Measurements from ENCODE around the gene ACOT9. TPM values are rescaled to one million over a fixed set of nuclear protein-coding genes. Genes with fewer than 3 reads are reported as not detected.

Gene ACOT9
- total RNA-seq, 1 experiment from 2014 or later, result 75.6 TPM

DNA sequence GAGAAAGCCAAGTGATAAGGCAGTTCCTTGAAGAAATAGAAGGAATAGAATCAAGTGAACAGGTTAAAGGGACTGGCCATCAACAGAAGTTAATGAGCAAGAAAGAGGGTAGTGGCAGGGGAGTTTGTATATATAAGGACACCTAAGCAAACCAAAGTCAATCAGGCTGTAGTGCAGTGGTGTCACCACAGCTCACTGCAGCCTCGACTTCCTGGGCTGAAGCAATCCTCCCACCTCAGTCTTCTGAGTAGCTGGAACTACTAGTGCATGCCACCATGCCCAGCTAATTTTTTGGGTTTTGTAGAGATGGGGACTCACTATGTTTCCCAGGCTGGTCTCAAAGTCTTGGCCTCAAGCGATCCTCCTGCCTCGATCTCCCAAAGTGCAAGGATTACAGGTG, 15.9 kb downstream of the ACOT9 start:
- BruUV-seq (replicated peaks), result no TSS peak
- intact Hi-C loops (cut with micrococcal nuclease), result no loop called here
- H3K4me1 ChIP-seq (ENCODE audit: insufficient read depth, low read length), result no peaks in the 10 kb centered on the region
- H3K9me2 ChIP-seq (replicated peaks; ENCODE audit: low read length), result no peaks in the 10 kb centered on the region
- no peaks in the 10 kb centered on the region; the same call in 1 of the 2 replicates for H4K20me1 ChIP-seq (ENCODE audit: low read length)
- H3K27ac ChIP-seq (ENCODE audit: low read length), result no peak overlapping the region
- no peaks in the 10 kb centered on the region for H3K9me3 ChIP-seq (ENCODE audit: low read length)
- no peak overlapping the region for H3K9ac ChIP-seq (ENCODE audit: low read length)
- no peaks in the 10 kb centered on the region for H3F3A ChIP-seq (ENCODE audit: low read length, unreplicated experiment)
- no peaks in the 10 kb centered on the region for H3K27me3 ChIP-seq (ENCODE audit: low read length)
- H3K79me2 ChIP-seq (ENCODE audit: low read length), result no peaks in the 10 kb centered on the region
- H3K4me2 ChIP-seq (ENCODE audit: low read length), result no peak overlapping the region
- peaks cover 12% of the 10 kb centered on the region for H3K36me3 ChIP-seq (ENCODE audit: low read depth, low read length)
- no peak overlapping the region for H2AFZ ChIP-seq (ENCODE audit: low read length)
- POLR2A ChIA-PET (ENCODE audit: unreplicated experiment), result no interaction called here
- H3K4me3 ChIP-seq (ENCODE audit: low read length), result no peak overlapping the region
- DNase-seq (no peak), ATAC-seq (no peak)
- TF ChIP-seq, protein P1, sequence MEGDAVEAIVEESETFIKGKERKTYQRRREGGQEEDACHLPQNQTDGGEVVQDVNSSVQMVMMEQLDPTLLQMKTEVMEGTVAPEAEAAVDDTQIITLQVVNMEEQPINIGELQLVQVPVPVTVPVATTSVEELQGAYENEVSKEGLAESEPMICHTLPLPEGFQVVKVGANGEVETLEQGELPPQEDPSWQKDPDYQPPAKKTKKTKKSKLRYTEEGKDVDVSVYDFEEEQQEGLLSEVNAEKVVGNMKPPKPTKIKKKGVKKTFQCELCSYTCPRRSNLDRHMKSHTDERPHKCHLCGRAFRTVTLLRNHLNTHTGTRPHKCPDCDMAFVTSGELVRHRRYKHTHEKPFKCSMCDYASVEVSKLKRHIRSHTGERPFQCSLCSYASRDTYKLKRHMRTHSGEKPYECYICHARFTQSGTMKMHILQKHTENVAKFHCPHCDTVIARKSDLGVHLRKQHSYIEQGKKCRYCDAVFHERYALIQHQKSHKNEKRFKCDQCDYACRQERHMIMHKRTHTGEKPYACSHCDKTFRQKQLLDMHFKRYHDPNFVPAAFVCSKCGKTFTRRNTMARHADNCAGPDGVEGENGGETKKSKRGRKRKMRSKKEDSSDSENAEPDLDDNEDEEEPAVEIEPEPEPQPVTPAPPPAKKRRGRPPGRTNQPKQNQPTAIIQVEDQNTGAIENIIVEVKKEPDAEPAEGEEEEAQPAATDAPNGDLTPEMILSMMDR (conservative IDR thresholded peaks at IDR 0.05; ENCODE audit: low read depth, low read length), result no peak
- TF ChIP-seq EZH2 (IDR thresholded peaks at IDR 0.05; ENCODE audit: low read length, unreplicated experiment) (no peak), EZH2phosphoT487 (IDR thresholded peaks at IDR 0.05; ENCODE audit: borderline replicate concordance, low read length) (no peak)
- CTCF ChIA-PET, result no interaction called here

- no peak overlapping the region for H3K27ac ChIP-seq (ENCODE audit: low read length)
- H4K20me1 ChIP-seq (ENCODE audit: low read length), result no peaks in the 10 kb centered on the region
- no peaks in the 10 kb centered on the region for H3K9me3 ChIP-seq (ENCODE audit: low read length)
- no peak overlapping the region for H3K9ac ChIP-seq (ENCODE audit: low read length)
- H3K36me3 ChIP-seq (ENCODE audit: low read depth, low read length), result peaks cover 14% of the 10 kb centered on the region
- intact Hi-C loops (cut with micrococcal nuclease), result no loop called here
- no peaks in the 10 kb centered on the region for H3K4me1 ChIP-seq (ENCODE audit: insufficient read depth, low read length)
- BruUV-seq (replicated peaks), result no TSS peak
- TF ChIP-seq EZH2 (IDR thresholded peaks at IDR 0.05; ENCODE audit: low read length, unreplicated experiment) (no peak), EZH2phosphoT487 (IDR thresholded peaks at IDR 0.05; ENCODE audit: borderline replicate concordance, low read length) (no peak)
- TF ChIP-seq, protein P1 (conservative IDR thresholded peaks at IDR 0.05; ENCODE audit: low read depth, low read length), result no peak
- no peaks in the 10 kb centered on the region for H3K27me3 ChIP-seq (ENCODE audit: low read length)
- no peak overlapping the region for H2AFZ ChIP-seq (ENCODE audit: low read length)
- no peaks in the 10 kb centered on the region for H3K9me2 ChIP-seq (replicated peaks; ENCODE audit: low read length)
- no peaks in the 10 kb centered on the region for H3K79me2 ChIP-seq (ENCODE audit: low read length)
- ATAC-seq, result no peak
- H3K4me3 ChIP-seq (ENCODE audit: low read length), result no peak overlapping the region
- no peak for DNase-seq
- no peaks in the 10 kb centered on the region for H3F3A ChIP-seq (ENCODE audit: low read length, unreplicated experiment)
- ChIA-PET POLR2A (ENCODE audit: unreplicated experiment) (no interaction called here), CTCF (no interaction called here)
- no peak overlapping the region for H3K4me2 ChIP-seq (ENCODE audit: low read length)
Measured at GRCh38 chrX:23726191-23726590, 16.9 kb downstream of the ACOT9 start.

DNA sequence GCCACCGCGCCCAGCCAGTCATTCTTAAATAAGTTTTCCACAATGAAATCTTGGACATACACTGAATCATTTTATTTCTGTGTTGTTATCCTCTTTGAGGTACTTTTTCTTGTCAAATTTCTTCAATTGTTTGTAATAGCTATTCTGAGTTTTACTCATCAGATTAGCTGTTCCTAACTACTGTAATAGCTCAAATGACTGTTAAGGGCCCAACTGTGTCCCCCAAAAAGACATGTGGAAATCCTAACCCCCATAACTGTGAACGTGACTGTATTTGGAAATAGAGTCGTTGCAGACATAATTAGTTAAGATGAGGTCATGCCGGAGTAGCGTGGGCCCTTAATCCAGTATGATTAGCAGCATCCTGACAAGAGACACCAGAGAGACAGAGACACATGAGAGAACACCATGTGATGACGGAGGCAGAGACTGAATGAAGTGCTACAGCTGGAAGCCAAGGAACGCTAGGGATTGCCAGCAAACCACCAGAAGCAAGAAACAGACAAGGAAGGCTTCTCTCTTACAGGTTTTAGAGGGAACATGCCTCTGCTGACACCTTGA, 22.9 kb downstream of the ACOT9 start:
- POLR2A ChIA-PET (ENCODE audit: unreplicated experiment), result no interaction called here
- Histone ChIP-seq H3K9ac (ENCODE audit: low read length) (no peak overlapping the region), H3F3A (ENCODE audit: low read length, unreplicated experiment) (no peaks in the 10 kb centered on the region), H3K27me3 (ENCODE audit: low read length) (no peaks in the 10 kb centered on the region), H4K20me1 (ENCODE audit: low read length) (no peaks in the 10 kb centered on the region), H2AFZ (ENCODE audit: low read length) (no peak overlapping the region), H3K79me2 (ENCODE audit: low read length) (no peaks in the 10 kb centered on the region), H3K36me3 (ENCODE audit: low read depth, low read length) (peaks cover 16% of the 10 kb centered on the region; the same call in 1 of the 2 replicates), H3K4me1 (ENCODE audit: insufficient read depth, low read length) (no peaks in the 10 kb centered on the region), H3K4me3 (ENCODE audit: low read length) (no peak overlapping the region), H3K9me3 (ENCODE audit: low read length) (no peaks in the 10 kb centered on the region), H3K9me2 (replicated peaks; ENCODE audit: low read length) (no peaks in the 10 kb centered on the region), H3K27ac (ENCODE audit: low read length) (no peak overlapping the region), H3K4me2 (ENCODE audit: low read length) (no peak overlapping the region)
- CTCF ChIA-PET, result no interaction called here
- ATAC-seq (no peak), DNase-seq (no peak)
- intact Hi-C loops (cut with micrococcal nuclease), result no loop called here
- TF ChIP-seq EZH2 (IDR thresholded peaks at IDR 0.05; ENCODE audit: low read length, unreplicated experiment), result no peak
- TF ChIP-seq, protein P1 (conservative IDR thresholded peaks at IDR 0.05; ENCODE audit: low read depth, low read length), result no peak
- no TSS peak for BruUV-seq (replicated peaks)

Data from PC-3 (cell line).